SK-N-SH treated with all-trans-retinoic acid at 6 μM for 48 hours (cell line): ENCODE results near the gene ANO6.

Experiments
- CSRNP3 ChIP-seq: fragments of 250-450 bp; sonication (Bioruptor Pico); IDR thresholded peaks from 2 replicates; pipeline ENCODE4 v1.5.1; 2021; ENCODE audit warnings: mild to moderate bottlenecking, moderate library complexity
- GLIS3 ChIP-seq: fragments of 250-450 bp; sonication (Bioruptor Pico); IDR thresholded peaks from 2 replicates; pipeline ENCODE4 v1.5.0; 2020; ENCODE audit warnings: mild to moderate bottlenecking, moderate library complexity
- ISL1 ChIP-seq: fragments of 250-450 bp; sonication (Bioruptor Pico); IDR thresholded peaks from 2 replicates; pipeline ENCODE4 v2.1.2; 2022; ENCODE audit warnings: mild to moderate bottlenecking, moderate library complexity
- PATZ1 ChIP-seq: fragments of 250-450 bp; sonication (Bioruptor Pico); IDR thresholded peaks from 2 replicates; pipeline ENCODE4 v1.8.0; 2020; ENCODE audit warnings: mild to moderate bottlenecking, moderate library complexity, borderline replicate concordance
- RARB ChIP-seq: fragments of 250-450 bp; sonication (Bioruptor Pico); IDR thresholded peaks from 2 replicates; pipeline ENCODE4 v1.8.0; 2021; ENCODE audit warnings: mild to moderate bottlenecking, moderate library complexity
- TOX ChIP-seq: fragments of 250-450 bp; sonication (Bioruptor Pico); IDR thresholded peaks from 2 replicates; pipeline ENCODE4 v1.8.0; 2021; ENCODE audit warnings: mild to moderate bottlenecking, moderate library complexity, borderline replicate concordance
- ZFP3 ChIP-seq: fragments of 250-450 bp; sonication (Bioruptor Pico); IDR thresholded peaks from 2 replicates; pipeline ENCODE4 v1.5.0; 2020; ENCODE audit warnings: mild to moderate bottlenecking, moderate library complexity
- ZFP30 ChIP-seq: fragments of 450-650 bp; formaldehyde crosslinking; IDR thresholded peaks from 2 replicates; pipeline ENCODE4 v1.5.0; 2022; ENCODE audit warnings: mild to moderate bottlenecking, moderate library complexity
- ZNF565 ChIP-seq: fragments of 450-650 bp; formaldehyde crosslinking; conservative IDR thresholded peaks from 2 replicates; pipeline ENCODE4 v1.5.0; 2020; ENCODE audit warnings: low read depth, mild to moderate bottlenecking, moderate library complexity
- ZNF8 ChIP-seq: fragments of 450-650 bp; formaldehyde crosslinking; IDR thresholded peaks from 2 replicates; pipeline ENCODE4 v1.5.0; 2020; ENCODE audit warnings: mild to moderate bottlenecking, moderate library complexity

- TF ChIP-seq ZNF8 (no peak), ZFP30 (no peak), ZNF565 (CRISPR knock-in tag) (no peak), RARB (CRISPR knock-in tag) (no peak), ZFP3 (CRISPR knock-in tag) (no peak), PATZ1 (CRISPR knock-in tag) (no peak), CSRNP3 (CRISPR knock-in tag) (no peak), ISL1 (CRISPR knock-in tag) (no peak), GLIS3 (CRISPR knock-in tag) (no peak), TOX (CRISPR knock-in tag) (no peak)
Measured at GRCh38 chr12:45305907-45306306, 90.0 kb downstream of the ANO6 start.
